Astrocyte of the spinal cord (primary cell): ENCODE results near the gene XRCC3.

ENCODE experiments used
- DNase-seq: peaks from one replicate; pipeline ENCODE4 v3.0.0; 2011; ENCODE audit warnings: low read depth, low spot score
- H3K4me3 ChIP-seq: 2 replicates; pipeline ENCODE4 v1.5.1; 2011; ENCODE audit warnings: low read depth, mild to moderate bottlenecking, low read length, moderate library complexity
- in situ Hi-C: cut with HindIII; loops from 2 replicates; pipeline ENCODE4 v1.10.0; 2017; ENCODE audit warnings: low sequenced_read_pairs
- TF ChIP-seq, protein P1 (sequence below): IDR thresholded peaks from 2 replicates; pipeline ENCODE4 v1.5.1; 2012; ENCODE audit warnings: low read depth, mild to moderate bottlenecking, low read length, inconsistent platforms

Gene XRCC3

DNA sequence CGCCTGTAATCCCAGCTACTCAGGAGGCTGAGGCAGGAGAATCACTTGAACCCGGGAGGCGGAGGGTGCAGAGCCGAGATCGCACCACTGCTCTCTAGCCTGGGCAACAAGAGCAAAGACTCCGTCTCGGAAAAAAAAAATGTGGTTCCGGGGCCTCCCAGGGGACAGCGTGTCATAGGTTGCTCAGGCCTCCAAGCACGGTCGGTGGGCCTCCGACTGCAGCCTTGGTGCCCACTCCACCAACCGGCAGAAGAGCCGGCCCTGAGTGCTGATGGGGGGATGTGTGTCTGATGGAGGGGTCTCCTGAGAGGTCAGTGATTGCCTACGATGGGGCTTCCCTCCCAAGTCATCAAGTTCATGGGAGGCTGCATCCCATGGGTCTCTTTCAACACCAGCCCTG lies 16.2 kb upstream of the XRCC3 start:
- TF ChIP-seq, protein P1, sequence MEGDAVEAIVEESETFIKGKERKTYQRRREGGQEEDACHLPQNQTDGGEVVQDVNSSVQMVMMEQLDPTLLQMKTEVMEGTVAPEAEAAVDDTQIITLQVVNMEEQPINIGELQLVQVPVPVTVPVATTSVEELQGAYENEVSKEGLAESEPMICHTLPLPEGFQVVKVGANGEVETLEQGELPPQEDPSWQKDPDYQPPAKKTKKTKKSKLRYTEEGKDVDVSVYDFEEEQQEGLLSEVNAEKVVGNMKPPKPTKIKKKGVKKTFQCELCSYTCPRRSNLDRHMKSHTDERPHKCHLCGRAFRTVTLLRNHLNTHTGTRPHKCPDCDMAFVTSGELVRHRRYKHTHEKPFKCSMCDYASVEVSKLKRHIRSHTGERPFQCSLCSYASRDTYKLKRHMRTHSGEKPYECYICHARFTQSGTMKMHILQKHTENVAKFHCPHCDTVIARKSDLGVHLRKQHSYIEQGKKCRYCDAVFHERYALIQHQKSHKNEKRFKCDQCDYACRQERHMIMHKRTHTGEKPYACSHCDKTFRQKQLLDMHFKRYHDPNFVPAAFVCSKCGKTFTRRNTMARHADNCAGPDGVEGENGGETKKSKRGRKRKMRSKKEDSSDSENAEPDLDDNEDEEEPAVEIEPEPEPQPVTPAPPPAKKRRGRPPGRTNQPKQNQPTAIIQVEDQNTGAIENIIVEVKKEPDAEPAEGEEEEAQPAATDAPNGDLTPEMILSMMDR = no peak
- DNase-seq = no peak
- in situ Hi-C loops = no loop called here
- no peak overlapping the region for H3K4me3 ChIP-seq

GRCh38 chr14:103730490-103731035 lies 15.3 kb upstream of the XRCC3 start:
- no peak for DNase-seq
- in situ Hi-C loops = no loop called here
- no peak overlapping the region for H3K4me3 ChIP-seq
- TF ChIP-seq, protein P1 = peak; percentile 12

DNA sequence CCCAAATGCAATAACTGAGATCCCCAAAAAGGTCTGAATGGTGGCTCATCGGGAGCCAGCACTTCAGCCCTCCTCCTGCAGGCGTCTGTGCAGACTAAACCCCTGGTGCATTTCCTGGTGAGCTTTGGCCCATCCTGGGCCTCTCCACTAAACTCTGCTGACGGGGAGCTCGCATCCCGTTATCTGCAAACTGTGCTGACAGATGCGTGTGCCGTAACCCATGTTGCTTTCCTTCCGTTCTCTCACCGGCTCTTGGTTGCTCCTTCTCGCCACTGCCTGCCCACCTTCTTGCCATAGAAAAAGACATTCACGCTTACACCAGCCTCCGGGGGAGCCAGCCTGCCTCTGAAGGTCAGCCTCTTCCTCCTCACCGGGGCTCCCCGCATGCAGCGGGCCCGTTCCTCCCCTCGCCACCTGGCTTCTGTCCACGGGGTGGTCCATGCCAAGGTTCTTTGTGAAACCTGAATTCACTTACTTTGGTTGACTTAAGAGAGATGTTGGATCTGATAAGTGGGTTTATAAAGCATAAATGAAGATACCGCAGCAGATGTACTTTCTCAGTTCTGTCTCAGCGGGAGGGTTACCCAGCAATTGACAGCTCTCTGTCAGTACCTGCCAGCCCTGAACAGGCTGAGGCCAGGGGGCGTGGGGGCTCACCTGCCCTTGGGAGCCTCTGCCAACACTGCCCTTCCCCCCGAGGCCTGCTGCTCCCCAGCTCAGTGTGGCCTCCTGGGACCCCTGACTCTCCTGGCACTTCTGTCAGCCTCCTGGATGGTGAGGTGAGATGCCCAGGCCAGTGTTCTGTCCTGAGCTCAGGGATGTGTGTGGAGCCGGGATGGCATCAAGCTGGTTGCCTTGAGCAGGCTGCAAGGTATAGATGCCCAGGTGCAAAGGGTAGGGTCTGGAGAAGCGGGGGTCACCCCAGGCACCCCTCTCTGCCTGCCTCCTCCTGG lies 14.5 kb upstream of the XRCC3 start:
- no peak for DNase-seq
- H3K4me3 ChIP-seq = no peak overlapping the region
- in situ Hi-C loops = no loop called here
- TF ChIP-seq, protein P1 = no peak

DNA sequence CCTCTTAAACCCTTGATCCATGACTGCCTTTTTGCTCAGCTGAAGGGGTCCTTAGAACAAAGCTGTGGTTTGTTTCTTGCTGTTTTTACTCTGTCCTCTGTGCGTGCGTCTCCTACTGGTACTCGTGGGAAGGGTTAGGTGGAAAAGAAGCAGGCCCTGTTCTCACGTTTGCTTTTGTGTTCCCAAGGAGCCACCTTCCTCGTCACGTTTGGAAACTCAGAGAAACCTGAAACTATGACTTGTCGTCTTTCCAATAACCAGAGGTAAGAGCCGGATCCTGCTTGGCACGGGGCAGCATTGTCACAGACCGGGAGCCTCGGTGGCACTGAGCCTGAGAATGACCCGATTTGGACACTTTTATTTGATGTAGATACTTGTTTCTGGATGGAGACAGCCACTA lies 13.5 kb upstream of the XRCC3 start:
- no peak for DNase-seq

DNA sequence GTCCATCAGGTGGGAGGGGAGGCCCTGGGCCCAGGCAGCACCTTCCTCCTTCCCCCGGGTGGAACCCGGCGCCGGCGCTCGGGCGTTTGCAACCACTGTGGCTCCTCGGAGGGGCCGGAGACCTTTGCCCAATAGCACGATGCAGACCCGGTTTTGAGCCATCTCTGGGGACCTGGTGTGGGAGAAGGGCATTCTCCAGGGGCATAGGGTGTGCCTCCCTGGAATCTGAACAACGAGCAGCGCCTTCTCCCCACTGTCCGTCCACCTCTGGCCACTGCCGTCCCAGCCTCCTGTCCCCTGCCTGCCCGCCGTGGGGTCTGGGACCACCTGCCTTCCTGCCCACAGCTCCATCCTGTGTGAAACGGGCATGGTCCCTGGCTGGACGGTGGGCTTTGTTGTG lies 12.9 kb upstream of the XRCC3 start:
- no peak overlapping the region for H3K4me3 ChIP-seq
- DNase-seq = no peak
- TF ChIP-seq, protein P1 = no peak
- in situ Hi-C loops = no loop called here

More for the DNA sequence above, 13.5 kb upstream of the XRCC3 start:
- TF ChIP-seq, protein P1 = no peak
- H3K4me3 ChIP-seq = no peak overlapping the region
- in situ Hi-C loops = no loop called here

GRCh38 chr14:103727313-103727980 lies 12.2 kb upstream of the XRCC3 start:
- TF ChIP-seq, protein P1 = no peak
- DNase-seq = no peak
- H3K4me3 ChIP-seq = no peak overlapping the region
- in situ Hi-C loops = no loop called here
